ENCODE data around the gene LDLR.
"Not testable (repeated sequence)": the region's sequence is repeated elsewhere in the genome, so short reads cannot be mapped to it uniquely, and the experiment has no call there.

Gene LDLR

DNA sequence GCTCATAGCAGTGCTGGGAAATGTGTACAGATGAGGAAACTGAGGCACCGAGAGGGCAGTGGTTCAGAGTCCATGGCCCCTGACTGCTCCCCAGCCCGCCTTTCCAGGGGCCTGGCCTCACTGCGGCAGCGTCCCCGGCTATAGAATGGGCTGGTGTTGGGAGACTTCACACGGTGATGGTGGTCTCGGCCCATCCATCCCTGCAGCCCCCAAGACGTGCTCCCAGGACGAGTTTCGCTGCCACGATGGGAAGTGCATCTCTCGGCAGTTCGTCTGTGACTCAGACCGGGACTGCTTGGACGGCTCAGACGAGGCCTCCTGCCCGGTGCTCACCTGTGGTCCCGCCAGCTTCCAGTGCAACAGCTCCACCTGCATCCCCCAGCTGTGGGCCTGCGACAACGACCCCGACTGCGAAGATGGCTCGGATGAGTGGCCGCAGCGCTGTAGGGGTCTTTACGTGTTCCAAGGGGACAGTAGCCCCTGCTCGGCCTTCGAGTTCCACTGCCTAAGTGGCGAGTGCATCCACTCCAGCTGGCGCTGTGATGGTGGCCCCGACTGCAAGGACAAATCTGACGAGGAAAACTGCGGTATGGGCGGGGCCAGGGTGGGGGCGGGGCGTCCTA is 15.9 kb downstream of the LDLR start:
- DNase-seq (ENCODE audit: low spot score) = no peak

DNA sequence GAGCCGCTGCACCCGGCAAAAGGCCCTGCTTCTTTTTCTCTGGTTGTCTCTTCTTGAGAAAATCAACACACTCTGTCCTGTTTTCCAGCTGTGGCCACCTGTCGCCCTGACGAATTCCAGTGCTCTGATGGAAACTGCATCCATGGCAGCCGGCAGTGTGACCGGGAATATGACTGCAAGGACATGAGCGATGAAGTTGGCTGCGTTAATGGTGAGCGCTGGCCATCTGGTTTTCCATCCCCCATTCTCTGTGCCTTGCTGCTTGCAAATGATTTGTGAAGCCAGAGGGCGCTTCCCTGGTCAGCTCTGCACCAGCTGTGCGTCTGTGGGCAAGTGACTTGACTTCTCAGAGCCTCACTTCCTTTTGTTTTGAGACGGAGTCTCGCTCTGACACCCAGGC is 17.2 kb downstream of the LDLR start:
- no peak for DNase-seq (ENCODE audit: low spot score)

DNA sequence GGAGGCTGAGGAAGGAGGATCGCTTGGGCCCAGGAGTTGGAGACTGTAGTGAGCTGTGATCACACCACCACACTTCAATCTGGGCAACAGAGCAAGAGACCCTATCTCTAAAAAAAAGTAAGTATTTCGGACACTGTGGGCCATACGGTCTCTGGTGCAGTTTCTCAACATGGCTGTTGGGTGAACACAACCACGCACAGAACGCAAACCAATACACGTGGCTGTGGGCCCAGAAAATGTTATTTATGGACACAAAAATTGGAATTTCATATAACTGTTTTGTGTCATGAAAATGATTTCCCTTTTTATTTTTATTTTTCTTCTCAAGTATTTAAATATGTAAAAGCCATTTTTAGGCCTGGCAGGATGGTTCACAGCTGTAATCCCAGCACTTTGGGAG is 19.5 kb downstream of the LDLR start:
- no peak for DNase-seq (ENCODE audit: low spot score)

DNA sequence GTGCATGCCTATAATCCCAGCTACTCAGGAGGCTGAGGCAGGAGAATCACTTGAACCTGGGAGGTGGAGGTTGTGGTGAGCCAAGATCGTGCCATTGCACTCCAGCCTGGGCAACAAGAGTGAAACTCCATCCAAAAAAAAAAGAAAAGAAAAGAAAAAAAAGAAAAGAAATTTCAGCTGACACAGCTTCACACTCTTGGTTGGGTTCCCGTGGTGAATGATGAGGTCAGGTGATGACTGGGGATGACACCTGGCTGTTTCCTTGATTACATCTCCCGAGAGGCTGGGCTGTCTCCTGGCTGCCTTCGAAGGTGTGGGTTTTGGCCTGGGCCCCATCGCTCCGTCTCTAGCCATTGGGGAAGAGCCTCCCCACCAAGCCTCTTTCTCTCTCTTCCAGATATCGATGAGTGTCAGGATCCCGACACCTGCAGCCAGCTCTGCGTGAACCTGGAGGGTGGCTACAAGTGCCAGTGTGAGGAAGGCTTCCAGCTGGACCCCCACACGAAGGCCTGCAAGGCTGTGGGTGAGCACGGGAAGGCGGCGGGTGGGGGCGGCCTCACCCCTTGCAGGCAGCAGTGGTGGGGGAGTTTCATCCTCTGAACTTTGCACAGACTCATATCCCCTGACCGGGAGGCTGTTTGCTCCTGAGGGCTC is 22.0 kb downstream of the LDLR start:
- DNase-seq (ENCODE audit: low spot score) = no peak

DNA sequence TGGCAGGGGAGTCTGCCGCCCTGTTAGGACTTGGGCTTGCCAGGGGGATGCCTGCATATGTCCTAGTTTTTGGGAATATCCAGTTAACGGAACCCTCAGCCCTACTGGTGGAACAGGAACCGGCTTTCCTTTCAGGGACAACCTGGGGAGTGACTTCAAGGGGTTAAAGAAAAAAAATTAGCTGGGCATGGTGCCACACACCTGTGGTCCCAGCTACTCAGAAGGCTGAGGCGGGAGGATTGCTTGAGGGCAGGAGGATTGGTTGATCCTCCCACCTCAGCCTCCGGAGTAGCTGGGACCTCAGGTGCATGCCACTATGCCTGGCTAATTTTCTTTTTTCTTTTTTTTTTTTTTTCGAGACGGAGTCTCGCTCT is 22.5 kb downstream of the LDLR start:
- no peak for DNase-seq (ENCODE audit: low spot score)

DNA sequence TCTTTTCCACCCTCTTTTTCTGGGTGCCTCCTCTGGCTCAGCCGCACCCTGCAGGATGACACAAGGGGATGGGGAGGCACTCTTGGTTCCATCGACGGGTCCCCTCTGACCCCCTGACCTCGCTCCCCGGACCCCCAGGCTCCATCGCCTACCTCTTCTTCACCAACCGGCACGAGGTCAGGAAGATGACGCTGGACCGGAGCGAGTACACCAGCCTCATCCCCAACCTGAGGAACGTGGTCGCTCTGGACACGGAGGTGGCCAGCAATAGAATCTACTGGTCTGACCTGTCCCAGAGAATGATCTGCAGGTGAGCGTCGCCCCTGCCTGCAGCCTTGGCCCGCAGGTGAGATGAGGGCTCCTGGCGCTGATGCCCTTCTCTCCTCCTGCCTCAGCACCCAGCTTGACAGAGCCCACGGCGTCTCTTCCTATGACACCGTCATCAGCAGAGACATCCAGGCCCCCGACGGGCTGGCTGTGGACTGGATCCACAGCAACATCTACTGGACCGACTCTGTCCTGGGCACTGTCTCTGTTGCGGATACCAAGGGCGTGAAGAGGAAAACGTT is 24.0 kb downstream of the LDLR start:
- DNase-seq (ENCODE audit: low spot score) = no peak

DNA sequence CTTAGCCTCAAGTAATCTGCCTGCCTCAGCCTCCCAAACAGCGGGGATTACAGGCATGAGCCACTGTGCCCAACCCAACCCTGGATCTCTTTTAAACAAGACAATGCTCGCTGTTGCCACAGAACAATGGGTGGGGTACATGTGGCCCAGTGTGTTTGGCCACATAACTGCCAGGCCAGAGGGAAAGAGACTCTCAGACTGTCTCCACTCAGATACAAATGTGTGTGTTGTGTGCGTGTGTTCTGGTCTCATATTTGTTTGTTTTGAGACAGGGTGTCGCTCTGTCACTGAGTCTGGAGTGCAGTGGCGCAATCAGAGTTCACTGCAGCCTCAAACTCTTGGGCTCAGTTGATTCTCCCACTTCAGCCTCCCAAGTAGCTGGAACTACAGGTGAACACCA is 25.8 kb downstream of the LDLR start:
- no peak for DNase-seq (ENCODE audit: low spot score)

DNA sequence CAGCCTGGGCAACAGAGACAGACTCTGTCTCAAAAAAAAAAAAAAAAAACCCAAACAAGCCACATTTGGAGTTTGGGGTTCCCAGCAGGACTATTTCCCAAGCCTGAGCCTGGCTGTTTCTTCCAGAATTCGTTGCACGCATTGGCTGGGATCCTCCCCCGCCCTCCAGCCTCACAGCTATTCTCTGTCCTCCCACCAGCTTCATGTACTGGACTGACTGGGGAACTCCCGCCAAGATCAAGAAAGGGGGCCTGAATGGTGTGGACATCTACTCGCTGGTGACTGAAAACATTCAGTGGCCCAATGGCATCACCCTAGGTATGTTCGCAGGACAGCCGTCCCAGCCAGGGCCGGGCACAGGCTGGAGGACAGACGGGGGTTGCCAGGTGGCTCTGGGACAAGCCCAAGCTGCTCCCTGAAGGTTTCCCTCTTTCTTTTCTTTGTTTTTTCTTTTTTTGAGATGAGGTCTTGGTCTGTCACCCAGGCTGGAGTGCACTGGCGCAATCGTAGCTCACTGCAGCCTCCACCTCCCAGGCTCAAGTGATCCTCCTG is 26.7 kb downstream of the LDLR start:
- DNase-seq (ENCODE audit: low spot score) = no peak

DNA sequence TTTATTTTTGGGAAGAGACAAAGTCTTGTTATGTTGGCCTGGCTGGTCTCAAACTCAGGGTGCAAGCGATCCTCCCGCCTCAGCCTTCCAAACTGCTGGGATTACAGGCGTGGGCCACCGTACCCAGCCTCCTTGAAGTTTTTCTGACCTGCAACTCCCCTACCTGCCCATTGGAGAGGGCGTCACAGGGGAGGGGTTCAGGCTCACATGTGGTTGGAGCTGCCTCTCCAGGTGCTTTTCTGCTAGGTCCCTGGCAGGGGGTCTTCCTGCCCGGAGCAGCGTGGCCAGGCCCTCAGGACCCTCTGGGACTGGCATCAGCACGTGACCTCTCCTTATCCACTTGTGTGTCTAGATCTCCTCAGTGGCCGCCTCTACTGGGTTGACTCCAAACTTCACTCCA is 27.2 kb downstream of the LDLR start:
- no peak for DNase-seq (ENCODE audit: low spot score)

DNA sequence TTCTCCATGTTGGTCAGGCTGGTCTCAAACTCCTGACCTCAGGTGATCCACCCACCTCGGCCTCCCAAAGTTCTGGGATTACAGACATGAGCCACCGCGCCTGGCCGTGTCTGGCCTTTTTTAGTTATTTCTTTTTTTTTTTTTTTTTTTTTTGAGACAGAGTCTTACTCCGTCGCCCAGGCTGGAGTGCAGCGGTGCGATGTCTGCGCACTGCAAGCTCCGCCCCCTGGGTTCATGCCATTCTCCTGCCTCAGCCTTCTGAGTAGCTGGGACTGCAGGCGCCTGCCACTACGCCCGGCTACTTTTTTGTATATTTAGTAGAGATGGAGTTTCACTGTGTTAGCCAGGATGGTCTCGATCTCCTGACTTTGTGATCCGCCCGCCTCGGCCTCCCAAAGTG is 32.7 kb downstream of the LDLR start:
- not testable (repeated sequence) for DNase-seq (ENCODE audit: low spot score)

DNA sequence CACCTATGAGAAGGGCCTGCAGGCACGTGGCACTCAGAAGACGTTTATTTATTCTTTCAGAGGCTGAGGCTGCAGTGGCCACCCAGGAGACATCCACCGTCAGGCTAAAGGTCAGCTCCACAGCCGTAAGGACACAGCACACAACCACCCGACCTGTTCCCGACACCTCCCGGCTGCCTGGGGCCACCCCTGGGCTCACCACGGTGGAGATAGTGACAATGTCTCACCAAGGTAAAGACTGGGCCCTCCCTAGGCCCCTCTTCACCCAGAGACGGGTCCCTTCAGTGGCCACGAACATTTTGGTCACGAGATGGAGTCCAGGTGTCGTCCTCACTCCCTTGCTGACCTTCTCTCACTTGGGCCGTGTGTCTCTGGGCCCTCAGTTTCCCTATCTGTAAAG is 33.9 kb downstream of the LDLR start:
- DNase-seq (ENCODE audit: low spot score) = no peak

DNA sequence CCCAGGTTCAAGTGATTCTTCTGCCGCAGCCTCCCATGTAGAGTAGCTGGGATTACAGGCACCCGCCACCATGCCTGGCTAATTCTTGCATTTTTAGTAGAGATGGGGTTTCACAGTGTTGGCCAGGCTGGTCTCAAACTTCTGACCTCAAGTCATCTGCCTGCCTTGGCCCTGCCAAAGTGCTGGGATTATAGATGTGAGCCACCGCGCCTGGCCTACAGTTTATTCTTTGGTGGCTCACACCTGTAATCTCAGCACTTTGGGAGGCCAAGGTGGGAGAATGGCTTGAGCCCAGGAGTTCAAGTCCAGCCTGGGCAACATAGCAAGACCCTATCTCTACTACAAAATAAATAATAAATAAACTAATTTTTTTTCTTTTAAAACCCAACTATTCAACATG is 34.9 kb downstream of the LDLR start:
- DNase-seq (ENCODE audit: low spot score) = not testable (repeated sequence)

DNA sequence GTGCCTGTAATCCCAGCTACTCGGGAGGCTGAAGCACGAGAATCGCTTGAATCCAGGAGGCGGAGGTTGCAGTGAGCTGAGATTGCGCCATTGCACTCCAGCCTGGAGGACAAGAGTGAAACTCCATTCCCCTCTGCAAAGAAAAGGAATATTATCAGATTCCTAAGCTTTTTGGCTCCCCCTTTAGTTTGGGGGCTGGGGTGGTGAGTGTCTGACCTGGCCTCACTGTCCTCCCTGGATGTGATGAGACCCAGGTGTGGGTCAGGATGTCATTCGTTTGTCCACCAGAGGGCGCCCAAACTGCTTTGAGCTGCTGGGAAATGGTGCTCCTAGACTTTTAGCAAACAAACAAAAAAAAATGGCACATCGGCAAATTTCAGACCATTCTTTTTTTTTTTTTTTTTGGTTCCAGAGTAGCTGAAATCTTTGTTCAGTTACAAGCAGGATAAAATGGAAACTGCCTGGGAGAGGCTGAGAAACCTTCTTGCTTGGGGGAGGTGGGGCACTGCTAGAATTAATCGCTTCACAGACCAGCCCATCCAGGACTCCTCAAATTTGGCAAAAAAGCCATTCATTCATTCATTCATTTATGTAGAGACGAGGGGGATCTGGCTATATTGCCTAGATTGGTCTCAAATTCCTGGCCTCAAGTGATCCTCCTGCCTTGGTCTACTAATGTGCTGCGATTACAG is 36.9 kb downstream of the LDLR start:
- DNase-seq (ENCODE audit: low spot score) = peak; percentile 68

DNA sequence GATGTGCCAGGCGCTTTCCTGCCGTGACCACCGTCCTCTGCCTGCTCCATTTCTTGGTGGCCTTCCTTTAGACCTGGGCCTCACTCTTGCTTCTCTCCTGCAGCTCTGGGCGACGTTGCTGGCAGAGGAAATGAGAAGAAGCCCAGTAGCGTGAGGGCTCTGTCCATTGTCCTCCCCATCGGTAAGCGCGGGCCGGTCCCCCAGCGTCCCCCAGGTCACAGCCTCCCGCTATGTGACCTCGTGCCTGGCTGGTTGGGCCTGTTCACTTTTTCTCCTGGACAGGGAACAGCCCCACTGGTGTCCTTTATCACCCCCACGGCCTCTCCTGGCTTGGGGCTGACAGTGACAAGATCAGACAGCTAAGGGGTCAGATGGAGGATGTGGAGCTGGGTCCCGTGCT is 38.6 kb downstream of the LDLR start:
- no peak for DNase-seq (ENCODE audit: low spot score)

DNA sequence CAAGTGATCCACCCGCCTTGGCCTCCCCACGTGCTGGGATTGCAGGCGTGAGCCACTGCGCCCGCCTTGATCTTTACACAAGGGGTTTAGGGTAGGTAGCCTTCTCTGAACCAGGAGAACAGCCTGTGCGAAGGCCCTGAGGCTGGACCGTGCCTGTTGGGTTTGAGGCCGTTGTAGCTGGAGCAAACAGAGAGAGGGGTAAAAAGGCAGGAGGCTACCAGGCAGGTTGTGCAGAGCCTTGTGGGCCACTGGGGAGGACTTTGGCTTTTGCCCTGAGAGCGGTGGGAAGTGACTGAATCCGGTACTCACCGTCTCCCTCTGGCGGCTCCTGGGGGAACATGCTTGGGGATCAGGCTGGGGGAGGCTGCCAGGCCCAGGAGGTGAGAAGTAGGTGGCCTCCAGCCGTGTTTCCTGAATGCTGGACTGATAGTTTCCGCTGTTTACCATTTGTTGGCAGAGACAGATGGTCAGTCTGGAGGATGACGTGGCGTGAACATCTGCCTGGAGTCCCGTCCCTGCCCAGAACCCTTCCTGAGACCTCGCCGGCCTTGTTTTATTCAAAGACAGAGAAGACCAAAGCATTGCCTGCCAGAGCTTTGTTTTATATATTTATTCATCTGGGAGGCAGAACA is 41.7 kb downstream of the LDLR start:
- peak; percentile 89 for DNase-seq (ENCODE audit: low spot score)

DNA sequence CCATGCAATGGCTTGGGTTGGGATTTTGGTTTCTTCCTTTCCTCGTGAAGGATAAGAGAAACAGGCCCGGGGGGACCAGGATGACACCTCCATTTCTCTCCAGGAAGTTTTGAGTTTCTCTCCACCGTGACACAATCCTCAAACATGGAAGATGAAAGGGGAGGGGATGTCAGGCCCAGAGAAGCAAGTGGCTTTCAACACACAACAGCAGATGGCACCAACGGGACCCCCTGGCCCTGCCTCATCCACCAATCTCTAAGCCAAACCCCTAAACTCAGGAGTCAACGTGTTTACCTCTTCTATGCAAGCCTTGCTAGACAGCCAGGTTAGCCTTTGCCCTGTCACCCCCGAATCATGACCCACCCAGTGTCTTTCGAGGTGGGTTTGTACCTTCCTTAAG is 42.2 kb downstream of the LDLR start:
- no peak for DNase-seq (ENCODE audit: low spot score)

DNA sequence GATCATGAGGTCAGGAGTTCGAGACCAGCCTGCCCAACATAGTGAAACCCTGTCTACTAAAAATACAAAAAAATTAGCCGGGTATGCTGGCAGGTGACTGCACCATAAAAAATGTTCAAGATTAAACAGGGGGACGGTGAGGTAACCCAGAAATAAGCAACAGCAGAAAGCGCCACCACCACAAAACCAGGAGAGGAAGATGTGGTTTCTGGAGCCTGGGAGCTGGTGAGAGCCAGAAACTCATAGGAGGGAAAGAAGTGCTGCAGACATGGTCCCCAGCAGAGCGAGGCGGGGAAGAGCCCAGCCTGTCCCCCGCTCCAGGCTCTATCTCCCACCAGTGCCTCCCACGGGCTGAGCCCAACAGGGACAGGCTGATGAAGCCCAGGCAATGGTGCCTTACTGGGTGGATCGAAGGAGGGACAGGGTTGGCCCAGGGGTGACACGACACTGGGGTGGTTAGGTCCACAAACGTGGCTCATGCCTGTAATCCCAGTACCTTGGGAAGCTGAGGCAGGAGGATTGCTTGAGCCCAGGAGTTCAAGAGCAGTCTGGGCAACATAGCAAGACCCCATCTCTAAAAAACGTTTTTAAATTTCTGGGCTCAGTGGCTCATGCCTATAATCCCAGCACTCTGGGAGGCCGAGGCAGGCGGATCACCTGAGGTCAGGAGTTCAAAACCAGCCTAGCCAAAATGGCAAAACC is 47.3 kb downstream of the LDLR start:
- DNase-seq (ENCODE audit: low spot score) = no peak

DNA sequence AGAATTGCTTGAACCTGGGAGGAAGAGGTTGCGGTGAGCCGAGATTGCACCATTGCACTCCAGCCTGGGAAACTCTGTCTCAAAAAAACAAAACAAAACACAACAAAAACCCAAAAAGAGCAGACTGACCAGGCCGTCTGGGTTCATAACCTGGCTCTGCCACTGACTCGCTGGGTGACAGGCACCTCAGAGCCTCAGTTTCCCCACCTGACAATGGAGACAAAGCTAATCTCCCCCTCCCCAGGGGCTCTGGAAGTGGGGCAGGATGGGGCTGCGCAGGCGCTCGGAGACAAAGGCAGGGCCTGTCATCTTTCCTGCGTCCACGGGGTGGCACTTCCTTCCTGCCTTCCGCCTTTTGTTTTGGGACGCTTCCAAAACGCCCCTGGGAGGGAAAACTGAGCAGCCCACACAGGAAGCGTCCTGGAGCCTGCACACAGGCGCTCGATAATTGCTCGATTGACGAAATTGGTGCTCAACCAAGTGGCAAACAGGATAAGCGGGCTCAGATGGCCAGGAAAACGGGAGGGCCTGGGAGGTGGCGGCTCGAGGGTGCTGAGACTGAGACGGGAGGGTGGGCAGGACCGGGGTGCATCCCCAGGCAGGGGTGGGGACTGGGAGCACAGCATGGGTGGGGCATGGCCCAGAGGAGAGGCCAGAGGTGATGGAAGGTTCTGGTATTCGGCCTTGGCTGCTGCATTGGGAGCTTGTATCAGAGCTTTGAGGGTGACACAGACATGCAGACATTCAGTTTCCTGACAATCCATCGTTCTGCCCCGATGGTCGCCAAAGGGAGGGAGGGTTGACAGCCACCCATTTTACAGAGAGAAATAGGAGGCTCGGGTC is 48.5 kb downstream of the LDLR start:
- DNase-seq (ENCODE audit: low spot score) = peak; percentile 53

DNA sequence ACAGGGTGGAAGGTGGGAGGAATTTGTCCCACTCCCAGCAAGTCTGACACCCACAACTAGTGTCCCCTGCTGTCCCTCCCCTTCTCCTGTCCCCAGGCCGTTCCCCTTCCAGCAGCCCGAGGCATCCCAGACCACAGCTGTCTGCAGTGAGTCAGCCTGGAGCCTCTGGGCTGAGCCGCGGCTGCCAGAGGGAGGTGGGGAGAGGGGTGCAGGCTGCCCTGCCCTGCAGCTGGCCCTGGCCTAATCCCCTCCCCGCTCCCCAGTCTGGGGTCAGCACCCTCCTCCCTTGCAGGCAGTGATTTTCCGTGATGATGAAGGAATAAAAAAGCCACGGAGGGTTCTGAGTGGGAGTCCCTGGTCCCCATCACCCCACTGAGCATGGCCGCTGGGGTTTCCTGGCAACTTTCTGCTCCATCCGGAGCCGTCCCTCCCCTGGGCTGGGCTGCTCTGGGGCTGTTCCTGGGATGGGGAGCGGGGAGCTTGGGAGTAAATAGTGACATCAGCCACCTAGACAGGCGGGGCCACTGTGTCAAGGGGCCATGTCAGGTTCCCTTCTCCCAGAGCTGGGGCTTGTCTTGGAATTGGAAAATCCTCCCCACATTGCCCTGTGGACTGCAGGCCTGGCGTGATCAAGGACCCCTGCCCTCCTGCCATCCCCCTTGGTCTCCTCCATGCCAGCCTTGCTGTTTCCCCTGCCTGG is 49.5 kb downstream of the LDLR start:
- no peak for DNase-seq (ENCODE audit: low spot score)

DNA sequence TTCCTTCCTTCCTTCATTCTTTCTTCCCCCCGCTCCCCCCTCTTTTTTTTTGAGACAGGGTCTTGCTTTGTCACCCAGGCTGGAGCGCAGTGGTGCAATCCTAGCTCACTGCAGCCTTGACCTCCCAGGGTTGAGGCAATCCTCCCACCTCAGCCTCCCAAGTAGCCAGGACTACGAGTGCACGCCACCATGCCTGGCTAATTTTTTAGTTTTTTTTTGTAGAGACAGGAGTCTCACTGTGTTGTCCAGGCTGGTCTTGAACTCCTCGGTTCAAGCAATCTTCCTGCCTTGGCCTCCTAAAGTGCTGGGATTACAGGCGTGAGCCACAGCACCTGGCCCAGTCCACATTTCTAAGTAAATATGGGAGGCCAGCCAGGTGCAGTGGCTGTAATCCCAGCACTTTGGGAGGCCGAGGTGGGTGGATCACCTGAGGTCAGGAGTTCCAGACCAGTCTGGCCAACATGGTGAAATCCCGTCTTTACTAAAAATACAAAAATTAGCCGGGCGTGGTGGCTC is 50.8 kb downstream of the LDLR start:
- DNase-seq (ENCODE audit: low spot score) = not testable (repeated sequence)
